ENCODE measurements around the gene TMEM132C. TPM values are rescaled to one million over a fixed set of nuclear protein-coding genes. Genes with fewer than 3 reads are reported as not detected.

Gene TMEM132C
- total and polyA plus RNA-seq, 4 donors, result 23.1 to 32.3 (median 24.2) TPM

GRCh38 chr12:128361400-128361995 is 94.5 kb downstream of the TMEM132C start:
- no peaks in the 10 kb centered on the region for H3K9me3 ChIP-seq (ENCODE audit: control insufficient read depth, insufficient read depth, low read length)
- H3K27me3 ChIP-seq (ENCODE audit: control insufficient read depth, insufficient read depth, low read length), result peaks cover 4% of the 10 kb centered on the region
- peaks cover 28% of the 10 kb centered on the region for H3K4me1 ChIP-seq (ENCODE audit: control insufficient read depth, insufficient read depth, low read length)
- WGBS (ENCODE audit: insufficient coverage), result 40% methylated on average over 1 of the region's 7 CpGs
- no peaks in the 10 kb centered on the region for H3K36me3 ChIP-seq (ENCODE audit: control insufficient read depth, insufficient read depth, low read length)
- H3K4me3 ChIP-seq (ENCODE audit: low read depth, low read length), result no peak overlapping the region
- DNase-seq (ENCODE audit: low read depth in 4 of 6, low spot score in 6 of 6), result peak in 1 of 6 donors; percentile 26
- H3K27ac ChIP-seq (ENCODE audit: low read depth, low read length), result no peak overlapping the region

- H3K4me1 ChIP-seq (ENCODE audit: control insufficient read depth, insufficient read depth, low read length), result peaks cover 26% of the 10 kb centered on the region
- H3K27ac ChIP-seq (ENCODE audit: low read depth, low read length), result peak overlapping the region; percentile 82
- peaks cover 4% of the 10 kb centered on the region for H3K27me3 ChIP-seq (ENCODE audit: control insufficient read depth, insufficient read depth, low read length)
- no peaks in the 10 kb centered on the region for H3K9me3 ChIP-seq (ENCODE audit: control insufficient read depth, insufficient read depth, low read length)
- DNase-seq (ENCODE audit: low read depth in 4 of 6, low spot score in 6 of 6), result peak in 2 of 6 donors; percentile 22 to 60
- no peaks in the 10 kb centered on the region for H3K36me3 ChIP-seq (ENCODE audit: control insufficient read depth, insufficient read depth, low read length)
- WGBS (ENCODE audit: insufficient coverage), result 18% methylated on average over 3 of the region's 6 CpGs
- peak overlapping the region; percentile 35 for H3K4me3 ChIP-seq (ENCODE audit: low read depth, low read length)
Observed at GRCh38 chr12:128365032-128365431, 98.1 kb downstream of the TMEM132C start.

GRCh38 chr12:128365651-128366231 is 98.8 kb downstream of the TMEM132C start:
- no peaks in the 10 kb centered on the region for H3K9me3 ChIP-seq (ENCODE audit: control insufficient read depth, insufficient read depth, low read length)
- peaks cover 4% of the 10 kb centered on the region for H3K27me3 ChIP-seq (ENCODE audit: control insufficient read depth, insufficient read depth, low read length)
- peak overlapping the region; percentile 35 for H3K4me3 ChIP-seq (ENCODE audit: low read depth, low read length)
- H3K36me3 ChIP-seq (ENCODE audit: control insufficient read depth, insufficient read depth, low read length), result no peaks in the 10 kb centered on the region
- peaks cover 26% of the 10 kb centered on the region for H3K4me1 ChIP-seq (ENCODE audit: control insufficient read depth, insufficient read depth, low read length)
- peak overlapping the region; percentile 82 for H3K27ac ChIP-seq (ENCODE audit: low read depth, low read length)
- 3% methylated on average over 23 of the region's 26 CpGs for WGBS (ENCODE audit: insufficient coverage)
- peak; percentile 69 to 95 (median 76) for DNase-seq (ENCODE audit: low read depth in 4 of 6, low spot score in 6 of 6)

- Histone ChIP-seq H3K27me3 (ENCODE audit: control insufficient read depth, insufficient read depth, low read length) (peaks cover 4% of the 10 kb centered on the region), H3K36me3 (ENCODE audit: control insufficient read depth, insufficient read depth, low read length) (no peaks in the 10 kb centered on the region), H3K4me3 (ENCODE audit: low read depth, low read length) (no peak overlapping the region), H3K9me3 (ENCODE audit: control insufficient read depth, insufficient read depth, low read length) (no peaks in the 10 kb centered on the region), H3K27ac (ENCODE audit: low read depth, low read length) (no peak overlapping the region), H3K4me1 (ENCODE audit: control insufficient read depth, insufficient read depth, low read length) (peaks cover 26% of the 10 kb centered on the region)
- 97% methylated on average over 4 of the region's 7 CpGs for WGBS (ENCODE audit: insufficient coverage)
- DNase-seq (ENCODE audit: low read depth in 4 of 6, low spot score in 6 of 6), result no peak
Observed at GRCh38 chr12:128367961-128368360, 101.0 kb downstream of the TMEM132C start.

GRCh38 chr12:128381541-128381940 is 114.6 kb downstream of the TMEM132C start:
- whole genome bisulfite sequencing (ENCODE audit: insufficient coverage), result 12% methylated on average over 9 of the region's 12 CpGs
- Histone ChIP-seq H3K27me3 (ENCODE audit: control insufficient read depth, insufficient read depth, low read length) (peaks cover 14% of the 10 kb centered on the region), H3K4me3 (ENCODE audit: low read depth, low read length) (peak overlapping the region; percentile 19), H3K9me3 (ENCODE audit: control insufficient read depth, insufficient read depth, low read length) (no peaks in the 10 kb centered on the region), H3K4me1 (ENCODE audit: control insufficient read depth, insufficient read depth, low read length) (peaks cover 14% of the 10 kb centered on the region), H3K36me3 (ENCODE audit: control insufficient read depth, insufficient read depth, low read length) (no peaks in the 10 kb centered on the region), H3K27ac (ENCODE audit: low read depth, low read length) (peak overlapping the region; percentile 53)
- peak in 5 of 6 donors; percentile 57 to 90 (median 71) for DNase-seq (ENCODE audit: low read depth in 4 of 6, low spot score in 6 of 6)

GRCh38 chr12:128381946-128382345 is 115.0 kb downstream of the TMEM132C start:
- no peaks in the 10 kb centered on the region for H3K36me3 ChIP-seq (ENCODE audit: control insufficient read depth, insufficient read depth, low read length)
- H3K4me1 ChIP-seq (ENCODE audit: control insufficient read depth, insufficient read depth, low read length), result peaks cover 14% of the 10 kb centered on the region
- H3K4me3 ChIP-seq (ENCODE audit: low read depth, low read length), result peak overlapping the region; percentile 19
- H3K27me3 ChIP-seq (ENCODE audit: control insufficient read depth, insufficient read depth, low read length), result peaks cover 14% of the 10 kb centered on the region
- no peaks in the 10 kb centered on the region for H3K9me3 ChIP-seq (ENCODE audit: control insufficient read depth, insufficient read depth, low read length)
- peak in 3 of 6 donors; percentile 20 to 73 (median 67) for DNase-seq (ENCODE audit: low read depth in 4 of 6, low spot score in 6 of 6)
- 0% methylated on average over 2 of the region's 10 CpGs for WGBS (ENCODE audit: insufficient coverage)
- peak overlapping the region; percentile 53 for H3K27ac ChIP-seq (ENCODE audit: low read depth, low read length)

GRCh38 chr12:128382946-128383345 is 116.0 kb downstream of the TMEM132C start:
- WGBS (ENCODE audit: insufficient coverage), result 71% methylated on average over 6 of the region's 7 CpGs
- Histone ChIP-seq H3K4me1 (ENCODE audit: control insufficient read depth, insufficient read depth, low read length) (peaks cover 22% of the 10 kb centered on the region), H3K4me3 (ENCODE audit: low read depth, low read length) (no peak overlapping the region), H3K36me3 (ENCODE audit: control insufficient read depth, insufficient read depth, low read length) (no peaks in the 10 kb centered on the region), H3K27me3 (ENCODE audit: control insufficient read depth, insufficient read depth, low read length) (peaks cover 18% of the 10 kb centered on the region), H3K27ac (ENCODE audit: low read depth, low read length) (no peak overlapping the region), H3K9me3 (ENCODE audit: control insufficient read depth, insufficient read depth, low read length) (no peaks in the 10 kb centered on the region)
- DNase-seq (ENCODE audit: low read depth in 4 of 6, low spot score in 6 of 6), result no peak

GRCh38 chr12:128383357-128383937 is 116.5 kb downstream of the TMEM132C start:
- Histone ChIP-seq H3K4me1 (ENCODE audit: control insufficient read depth, insufficient read depth, low read length) (peaks cover 27% of the 10 kb centered on the region), H3K27me3 (ENCODE audit: control insufficient read depth, insufficient read depth, low read length) (peaks cover 18% of the 10 kb centered on the region), H3K4me3 (ENCODE audit: low read depth, low read length) (no peak overlapping the region), H3K9me3 (ENCODE audit: control insufficient read depth, insufficient read depth, low read length) (no peaks in the 10 kb centered on the region), H3K36me3 (ENCODE audit: control insufficient read depth, insufficient read depth, low read length) (no peaks in the 10 kb centered on the region), H3K27ac (ENCODE audit: low read depth, low read length) (no peak overlapping the region)
- WGBS (ENCODE audit: insufficient coverage), result 28% methylated on average over 14 of the region's 18 CpGs
- peak in 2 of 6 donors; percentile 56 to 61 for DNase-seq (ENCODE audit: low read depth in 4 of 6, low spot score in 6 of 6)

GRCh38 chr12:128385736-128386135 is 118.8 kb downstream of the TMEM132C start:
- WGBS (ENCODE audit: insufficient coverage), result 97% methylated on average over 5 of the region's 9 CpGs
- no peaks in the 10 kb centered on the region for H3K36me3 ChIP-seq (ENCODE audit: control insufficient read depth, insufficient read depth, low read length)
- DNase-seq (ENCODE audit: low read depth in 4 of 6, low spot score in 6 of 6), result no peak
- H3K27ac ChIP-seq (ENCODE audit: low read depth, low read length), result no peak overlapping the region
- H3K27me3 ChIP-seq (ENCODE audit: control insufficient read depth, insufficient read depth, low read length), result peaks cover 18% of the 10 kb centered on the region
- H3K9me3 ChIP-seq (ENCODE audit: control insufficient read depth, insufficient read depth, low read length), result no peaks in the 10 kb centered on the region
- H3K4me3 ChIP-seq (ENCODE audit: low read depth, low read length), result no peak overlapping the region
- H3K4me1 ChIP-seq (ENCODE audit: control insufficient read depth, insufficient read depth, low read length), result peaks cover 34% of the 10 kb centered on the region
